ENCODE data around the gene IDI1.

The IDI1 gene

GRCh38 chr10:1048732-1049424, at the start of gene IDI1:
IDI1 (minus strand) TSS chr10:1049119; CDS start chr10:1049003, 116 bp downstream.
- Mint-ChIP-seq H3K4me1 (peaks cover 71% of the 10 kb centered on the region), H3K9me3 (no peaks in the 10 kb centered on the region), H3K27me3 (no peaks in the 10 kb centered on the region), H3K27ac (peak within 1 kb of the TSS; percentile 96 to 98), H3K4me3 (peak within 1 kb of the TSS; percentile 96)
- peak; percentile 91 for ATAC-seq
- DNase-seq = peak; percentile 98

DNA sequence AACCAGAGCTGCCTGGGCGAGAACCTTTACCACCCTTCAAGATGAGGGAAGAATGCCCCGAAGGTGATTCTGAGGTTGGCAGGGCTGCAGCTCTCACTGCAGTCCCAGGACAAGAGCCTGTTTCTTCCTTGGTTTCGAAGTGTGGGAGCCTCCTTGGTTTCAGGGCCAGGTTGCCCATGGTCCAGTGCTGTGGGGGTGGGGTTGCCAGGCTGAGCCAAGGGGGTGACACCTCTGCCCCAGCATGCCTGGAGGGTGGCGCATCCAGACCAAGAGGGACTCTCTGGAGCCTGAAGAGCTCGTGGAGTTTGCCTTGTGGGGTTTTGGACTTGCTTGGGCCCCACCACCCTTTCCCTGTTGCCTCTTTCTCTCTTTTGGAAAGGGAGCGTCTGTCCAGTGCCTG, 48.5 kb upstream of the IDI1 start:
- no peak overlapping the region for H3K27ac Mint-ChIP-seq
- no peaks in the 10 kb centered on the region for H3K27me3 Mint-ChIP-seq
- no peaks in the 10 kb centered on the region for H3K9me3 Mint-ChIP-seq
- ATAC-seq (no peak), DNase-seq (no peak)
- peaks cover 35% of the 10 kb centered on the region for H3K4me1 Mint-ChIP-seq
- no peak overlapping the region for H3K4me3 Mint-ChIP-seq

DNA sequence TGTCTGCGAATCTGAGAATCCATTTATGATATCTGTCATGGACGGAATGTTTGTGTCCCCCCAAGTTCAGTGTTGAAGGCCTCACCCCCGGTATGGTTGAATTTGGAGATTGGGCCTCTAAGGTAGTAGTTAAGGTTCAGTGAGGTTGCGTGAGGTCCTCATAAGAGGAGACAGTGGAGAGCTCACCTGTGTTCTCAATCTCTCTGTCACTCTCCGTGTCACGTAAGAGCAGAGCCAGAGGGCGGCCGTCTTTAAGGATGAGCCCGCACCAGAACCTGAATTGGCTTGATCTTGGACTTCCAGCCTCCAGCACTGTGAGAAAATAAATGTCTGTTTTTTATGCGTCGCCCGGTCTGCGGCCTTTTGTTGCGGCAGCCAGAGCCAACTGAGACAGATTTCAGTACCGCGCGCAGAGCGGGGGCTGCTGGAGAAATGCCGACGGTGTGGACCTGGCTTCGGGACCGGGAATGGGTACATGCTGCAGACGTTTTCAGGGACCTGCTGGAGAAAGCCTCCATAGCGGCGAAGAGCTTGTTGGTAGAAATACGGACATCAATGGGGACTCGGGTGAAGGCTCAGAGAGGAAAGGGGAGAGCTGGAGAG, 47.5 kb upstream of the IDI1 start:
- Mint-ChIP-seq H3K9me3 (no peaks in the 10 kb centered on the region), H3K4me1 (peaks cover 24% of the 10 kb centered on the region), H3K27ac (no peak overlapping the region), H3K27me3 (no peaks in the 10 kb centered on the region), H3K4me3 (no peak overlapping the region)
- DNase-seq (no peak), ATAC-seq (no peak)

GRCh38 chr10:1095498-1095897, 46.6 kb upstream of the IDI1 start:
- Mint-ChIP-seq H3K4me3 (no peak overlapping the region), H3K27ac (no peak overlapping the region), H3K9me3 (no peaks in the 10 kb centered on the region), H3K27me3 (no peaks in the 10 kb centered on the region), H3K4me1 (peaks cover 16% of the 10 kb centered on the region)
- DNase-seq (no peak), ATAC-seq (no peak)

GRCh38 chr10:1094112-1095057, 45.5 kb upstream of the IDI1 start:
- ATAC-seq = peak; percentile 98
- DNase-seq = peak; percentile 59 to 83
- H3K4me1 Mint-ChIP-seq = peaks cover 5% of the 10 kb centered on the region
- no peaks in the 10 kb centered on the region for H3K9me3 Mint-ChIP-seq
- H3K27me3 Mint-ChIP-seq = no peaks in the 10 kb centered on the region
- H3K4me3 Mint-ChIP-seq = no peak overlapping the region
- H3K27ac Mint-ChIP-seq = no peak overlapping the region

DNA sequence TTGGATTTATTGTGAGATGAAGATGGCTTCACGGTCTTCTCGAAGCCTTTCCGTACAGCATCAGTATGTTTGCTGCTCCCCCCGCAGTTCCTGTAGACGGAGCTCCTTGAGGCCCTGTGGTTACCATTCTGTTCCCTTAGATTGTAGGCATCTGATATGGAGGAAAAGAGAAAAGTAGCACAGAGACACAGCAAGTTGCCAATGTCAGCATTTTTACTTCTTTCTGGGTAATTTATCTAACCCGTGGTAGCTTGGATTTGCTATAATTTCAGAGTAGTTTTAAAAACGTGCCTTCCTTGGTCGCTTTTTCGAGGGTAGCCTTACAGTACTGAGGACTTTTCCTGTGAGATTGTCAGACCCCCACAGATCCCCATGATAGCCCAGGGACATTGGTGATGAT, 44.8 kb upstream of the IDI1 start:
- DNase-seq (no peak), ATAC-seq (no peak)
- Mint-ChIP-seq H3K4me1 (no peaks in the 10 kb centered on the region), H3K9me3 (no peaks in the 10 kb centered on the region), H3K27ac (no peak overlapping the region), H3K27me3 (no peaks in the 10 kb centered on the region), H3K4me3 (no peak overlapping the region)

DNA sequence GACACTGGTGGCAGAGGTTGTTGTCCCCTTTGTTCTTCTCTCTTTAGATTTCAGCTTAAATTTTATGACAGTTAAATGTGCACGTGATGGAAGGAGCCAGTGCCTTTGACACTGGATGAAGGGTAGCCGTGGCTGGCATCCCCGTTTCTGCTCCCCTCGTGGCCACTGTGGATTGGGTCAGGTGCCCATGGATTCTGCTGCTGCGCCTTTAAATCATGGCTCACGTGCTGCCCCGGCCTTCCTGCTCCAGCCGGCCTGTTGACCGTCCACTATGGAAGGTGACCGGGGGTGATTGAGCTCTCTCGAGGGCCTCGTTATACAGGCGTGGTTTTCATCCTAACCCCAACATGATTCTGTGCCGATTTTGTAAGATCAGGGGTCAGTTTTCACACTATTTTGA, 41.8 kb upstream of the IDI1 start:
- Mint-ChIP-seq H3K27ac (no peak overlapping the region), H3K4me3 (no peak overlapping the region), H3K4me1 (peaks cover 25% of the 10 kb centered on the region), H3K27me3 (no peaks in the 10 kb centered on the region), H3K9me3 (no peaks in the 10 kb centered on the region)
- ATAC-seq (no peak), DNase-seq (no peak)

DNA sequence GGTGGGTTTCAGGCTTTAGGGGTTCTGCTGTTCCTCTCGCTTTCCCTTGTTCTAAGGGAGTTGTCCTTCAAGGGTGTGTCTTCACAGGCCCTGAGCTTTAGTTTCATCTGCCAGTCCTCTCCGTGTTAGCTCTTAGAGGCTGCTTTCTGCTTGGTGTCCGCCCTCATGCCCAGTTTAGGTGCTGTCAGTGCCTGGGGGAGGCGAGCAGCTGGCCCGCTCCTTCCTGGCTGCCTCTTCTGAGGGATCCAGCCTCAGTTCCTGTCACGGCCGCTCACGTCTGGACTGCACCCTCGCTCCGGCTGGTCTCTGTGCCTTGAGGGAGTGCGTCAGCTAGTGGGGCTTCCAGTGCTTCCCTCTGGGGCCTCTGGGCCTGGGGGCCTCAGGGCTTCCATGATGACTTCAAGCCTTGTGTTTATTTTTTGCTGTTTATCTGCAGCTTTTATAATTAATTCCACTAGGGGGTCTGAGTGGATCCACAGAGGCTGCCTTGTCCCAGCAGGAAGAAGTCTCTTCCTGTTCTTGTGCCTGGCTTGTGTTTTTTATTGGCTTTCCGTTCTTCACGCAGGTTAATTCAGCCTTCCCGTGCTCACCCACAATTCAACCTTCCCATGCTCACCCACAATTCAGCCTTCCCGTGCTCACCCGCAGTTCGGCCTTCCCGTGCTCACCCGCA, 40.2 kb upstream of the IDI1 start:
- DNase-seq (no peak), ATAC-seq (no peak)
- Mint-ChIP-seq H3K4me1 (peaks cover 25% of the 10 kb centered on the region), H3K27me3 (no peaks in the 10 kb centered on the region), H3K27ac (peak overlapping the region in 1 of 2 donors; percentile 89), H3K4me3 (no peak overlapping the region), H3K9me3 (no peaks in the 10 kb centered on the region)

GRCh38 chr10:1086787-1087186, 37.9 kb upstream of the IDI1 start:
- peak overlapping the region; percentile 29 to 47 for H3K27ac Mint-ChIP-seq

GRCh38 chr10:1085258-1085657, 36.3 kb upstream of the IDI1 start:
- DNase-seq (no peak), ATAC-seq (no peak)
- peaks cover 25% of the 10 kb centered on the region for H3K4me1 Mint-ChIP-seq
- no peak overlapping the region for H3K4me3 Mint-ChIP-seq
- no peaks in the 10 kb centered on the region for H3K9me3 Mint-ChIP-seq
- no peak overlapping the region for H3K27ac Mint-ChIP-seq
- H3K27me3 Mint-ChIP-seq = no peaks in the 10 kb centered on the region

More at GRCh38 chr10:1086787-1087186, 37.9 kb upstream of the IDI1 start:
- Mint-ChIP-seq H3K27me3 (no peaks in the 10 kb centered on the region), H3K9me3 (no peaks in the 10 kb centered on the region), H3K4me1 (peaks cover 25% of the 10 kb centered on the region), H3K4me3 (no peak overlapping the region)
- DNase-seq = no peak
- no peak for ATAC-seq

DNA sequence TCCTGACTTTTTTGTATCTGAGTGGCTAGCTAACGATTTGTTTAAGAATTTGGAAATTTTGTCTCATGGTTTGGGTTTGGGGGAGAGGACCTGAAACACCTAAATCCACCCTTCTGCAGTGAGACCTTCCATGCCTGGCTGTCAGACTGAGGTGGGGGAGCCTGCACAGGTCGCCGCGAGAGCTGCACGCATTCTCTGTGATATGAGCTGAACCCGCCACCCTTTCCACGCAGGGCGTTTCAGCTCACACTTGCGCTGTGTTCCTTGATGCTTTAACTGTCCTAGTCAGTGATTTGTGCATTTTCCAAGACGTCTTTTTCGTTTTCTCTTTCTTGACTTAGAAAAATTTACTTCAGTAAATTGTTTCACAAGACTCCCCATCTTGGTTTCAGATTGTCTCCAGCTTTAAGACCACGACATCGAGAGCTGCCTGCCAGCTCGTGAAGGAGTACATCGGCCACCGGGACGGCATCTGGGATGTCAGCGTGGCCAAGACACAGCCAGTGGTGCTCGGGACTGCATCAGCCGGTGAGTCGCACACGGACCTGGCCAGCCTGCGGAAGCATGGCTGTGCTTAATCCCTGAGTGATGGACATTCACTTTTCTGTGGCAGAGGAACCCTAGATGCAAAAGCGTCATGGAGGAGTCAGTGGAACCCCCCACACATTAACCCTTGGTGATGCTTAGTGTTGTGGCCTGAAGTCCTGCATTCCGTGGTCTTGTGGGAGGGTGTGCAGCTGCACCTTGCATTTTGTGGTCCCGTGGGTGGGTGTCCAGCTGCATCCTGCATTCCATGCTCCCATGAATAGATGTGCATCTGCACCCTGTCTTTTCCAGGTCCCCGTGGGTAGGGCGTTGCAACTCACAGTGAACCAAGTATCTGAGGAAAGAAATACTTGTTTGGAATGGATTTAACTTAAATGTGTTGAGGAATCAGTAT, 35.4 kb upstream of the IDI1 start:
- no peak overlapping the region for H3K4me3 Mint-ChIP-seq
- H3K9me3 Mint-ChIP-seq = no peaks in the 10 kb centered on the region
- ATAC-seq (no peak), DNase-seq (no peak)
- H3K4me1 Mint-ChIP-seq = peaks cover 25% of the 10 kb centered on the region
- no peak overlapping the region for H3K27ac Mint-ChIP-seq
- H3K27me3 Mint-ChIP-seq = no peaks in the 10 kb centered on the region

- Mint-ChIP-seq H3K27ac (no peak overlapping the region), H3K4me3 (no peak overlapping the region), H3K4me1 (peaks cover 25% of the 10 kb centered on the region), H3K27me3 (no peaks in the 10 kb centered on the region), H3K9me3 (no peaks in the 10 kb centered on the region)
- DNase-seq = no peak
- ATAC-seq = no peak
These were observed 34.7 kb upstream of the IDI1 start for GRCh38 chr10:1083581-1083980.

DNA sequence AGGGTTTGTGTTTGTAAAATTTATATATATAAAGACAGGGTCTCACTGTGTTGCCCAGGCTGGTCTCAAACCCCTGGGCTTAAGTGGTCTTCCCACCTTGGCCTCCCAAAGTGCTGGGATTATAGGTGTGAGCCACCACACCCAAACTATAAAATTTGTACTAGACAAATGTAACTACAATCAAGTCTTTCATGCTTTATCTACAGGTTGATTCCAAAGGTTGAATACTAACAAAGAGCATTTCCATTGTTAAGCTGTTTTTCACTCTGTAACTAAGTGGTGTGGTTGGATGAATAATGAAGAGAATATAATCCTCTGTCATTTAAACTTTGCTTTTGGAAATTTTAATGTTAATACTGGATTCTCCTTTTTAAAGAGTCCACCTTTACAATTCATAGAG, 29.7 kb upstream of the IDI1 start:
- DNase-seq = no peak
- Mint-ChIP-seq H3K27me3 (no peaks in the 10 kb centered on the region), H3K9me3 (no peaks in the 10 kb centered on the region), H3K4me3 (no peak overlapping the region), H3K27ac (no peak overlapping the region), H3K4me1 (peaks cover 11% of the 10 kb centered on the region)
- no peak for ATAC-seq

GRCh38 chr10:1074748-1075308, 25.9 kb upstream of the IDI1 start:
- Mint-ChIP-seq H3K9me3 (no peaks in the 10 kb centered on the region), H3K27ac (peak overlapping the region in 1 of 2 donors; percentile 68), H3K27me3 (no peaks in the 10 kb centered on the region), H3K4me3 (no peak overlapping the region), H3K4me1 (peaks cover 19% of the 10 kb centered on the region)
- no peak for DNase-seq
- no peak for ATAC-seq

Measured in stimulated activated naive CD8-positive, alpha-beta T cell treated with anti-CD3 and anti-CD28 coated beads, Interleukin-15, amount 100 ng/mL, for 72 hours (primary cell).